K562 (cell line): ENCODE data around the gene SUSD3. TPM values are rescaled to one million over a fixed set of nuclear protein-coding genes. Genes with fewer than 3 reads are reported as not detected.

ENCODE experiments used
- ATAC-seq: fragments of 200-7000 bp; cut with Tn5 transposase; 3 replicates; pipeline ENCODE4 v1.9.1; 2020; ENCODE audit warnings: moderate library complexity
- Bru-seq: library from RNA; stranded (reverse); fragments of 400-500 nt; gene quantifications from one replicate; lab custom pipeline; 2021; lab: Mats Ljungman, UMichigan
- BruChase-seq, 2 experiments: library from RNA; stranded (reverse); fragments of 400-500 nt; gene quantifications; one replicate each; lab custom pipeline; 2021; lab: Mats Ljungman, UMichigan
- BruUV-seq: library from RNA; stranded (reverse); fragments of 400-500 nt; replicated peaks from 2 replicates; lab custom pipeline; 2021; lab: Mats Ljungman, UMichigan
- CTCF ChIA-PET: fragments of 300-600 bp; formaldehyde crosslinking; extraction: SDS; loops from one replicate; lab custom pipeline; 2021; ENCODE audit warnings: low intra/inter-chr PET ratio; lab: Yijun Ruan, JAX
- POLR2A ChIA-PET: fragments of 300-600, 350-650 bp; sonication (Branson Sonifier 250); formaldehyde crosslinking; extraction: SDS; loops from one replicate; lab custom pipeline; 2021; ENCODE audit warnings: antibody characterized with exemption, inconsistent platforms; lab: Yijun Ruan, JAX
- DNase-seq, 4 experiments: peaks; one replicate each; pipeline versions ENCODE4 v3.0.0 to v3.0.0-alpha.2; 2011 to 2018; ENCODE audit warnings: low spot score in 3 of 4, mixed read lengths in 3 of 4; ENCODE audit errors: extremely low read depth in 1 of 4
- FAIRE-seq: peaks from 2 replicates; lab custom pipeline; 2011; peaks lifted over from hg19 to GRCh38; lab: Jason Lieb, UNC
- H2AFZ ChIP-seq: 2 replicates; pipeline ENCODE4 v1.6.0; 2011; ENCODE audit warnings: low read depth, low read length, control low read depth, inconsistent platforms
- H3K27ac ChIP-seq: fragments of 200-600 bp; 3 replicates; pipeline ENCODE4 v1.8.0; 2011; ENCODE audit warnings: low read depth, mild to moderate bottlenecking, control low read depth, inconsistent platforms, low read length, moderate library complexity, mixed read lengths; ENCODE audit errors: extremely low read depth
- H3K27me3 ChIP-seq, 2 experiments: fragments of 300-600 bp in 1 of 2; 2 replicates in 1 of 2; 3 replicates in 1 of 2; pipeline versions ENCODE4 v1.6.0 to v1.8.0; 2011; ENCODE audit warnings: inconsistent platforms in 2 of 2, low read length in 2 of 2, mild to moderate bottlenecking in 1 of 2, mixed read lengths in 1 of 2, moderate library complexity in 1 of 2; ENCODE audit not compliant: control insufficient read depth in 2 of 2, insufficient read depth in 2 of 2
- H3K36me3 ChIP-seq: fragments of 300-600 bp; 3 replicates; pipeline ENCODE4 v1.8.0; 2011; ENCODE audit warnings: mild to moderate bottlenecking, low read length, inconsistent platforms; ENCODE audit not compliant: control insufficient read depth, insufficient read depth
- H3K4me1 ChIP-seq, 2 experiments: fragments of 200-600 bp in 1 of 2; replicated peaks in 1 of 2; 2 replicates in 1 of 2; 3 replicates in 1 of 2; pipeline versions ENCODE4 v1.5.1 to v1.8.0; 2011; ENCODE audit warnings: inconsistent platforms in 2 of 2, low read length in 2 of 2, mild to moderate bottlenecking in 1 of 2, mixed read lengths in 1 of 2, moderate library complexity in 1 of 2; ENCODE audit not compliant: control insufficient read depth in 2 of 2, insufficient read depth in 2 of 2
- H3K4me2 ChIP-seq: 2 replicates; pipeline ENCODE4 v1.6.1; 2011; ENCODE audit warnings: low read length, control low read depth, inconsistent platforms, mixed read lengths; ENCODE audit not compliant: insufficient read depth
- H3K4me3 ChIP-seq: fragments of 200-600 bp; sonication (generic), shearing (Covaris generic); 2 replicates; pipeline ENCODE4 v1.5.1; 2016; ENCODE audit warnings: control low read depth, inconsistent platforms
- H3K79me2 ChIP-seq: fragments of 200-600 bp; 3 replicates; pipeline ENCODE4 v1.8.0; 2011; ENCODE audit warnings: low read length, inconsistent platforms; ENCODE audit not compliant: control insufficient read depth, insufficient read depth
- H3K9ac ChIP-seq, 2 experiments: 2 replicates each; pipeline versions ENCODE4 v1.6.0 to v1.6.1; 2011; ENCODE audit warnings: low read depth in 2 of 2, low read length in 2 of 2, control low read depth in 1 of 2, inconsistent platforms in 1 of 2, mild to moderate bottlenecking in 1 of 2, mixed read lengths in 1 of 2; ENCODE audit not compliant: insufficient read depth in 1 of 2
- H3K9me1 ChIP-seq: one replicate; pipeline ENCODE4 v1.6.0; 2011; ENCODE audit warnings: inconsistent platforms, mild to moderate bottlenecking, low read length, moderate library complexity; ENCODE audit not compliant: control insufficient read depth, insufficient read depth
- H3K9me3 ChIP-seq: replicated peaks from 2 replicates; pipeline ENCODE4 v1.5.1; 2011; ENCODE audit warnings: low read depth, low read length, inconsistent platforms; ENCODE audit not compliant: control insufficient read depth, insufficient read depth
- H4K20me1 ChIP-seq: replicated peaks from 2 replicates; pipeline ENCODE4 v1.6.1; 2011; ENCODE audit warnings: low read length, inconsistent platforms, mixed read lengths; ENCODE audit not compliant: control insufficient read depth, insufficient read depth
- NFIC ChIP-seq: fragments of 450-650 bp; IDR thresholded peaks from 2 replicates; pipeline ENCODE4 v1.6.1; 2017; ENCODE audit warnings: mild to moderate bottlenecking, inconsistent platforms
- RFX5 ChIP-seq: IDR thresholded peaks from 2 replicates; pipeline ENCODE4 v1.6.1; 2011; ENCODE audit warnings: low read depth, mild to moderate bottlenecking, improper control_type of control experiment, low read length
- ZBTB7A ChIP-seq: IDR thresholded peaks from 2 replicates; pipeline ENCODE4 v1.6.1; 2011; ENCODE audit warnings: low read depth, mild to moderate bottlenecking, low read length, moderate library complexity, borderline replicate concordance; ENCODE audit not compliant: control insufficient read depth
- ZNF589 ChIP-seq: fragments of 200-800 bp; sonication (Bioruptor generic); IDR thresholded peaks from 2 replicates; pipeline ENCODE4 v1.6.1; 2016; ENCODE audit warnings: low read depth, missing genetic modification characterization, missing compliant biosample characterization
- WGBS: fragments of 100-300 bp; shearing (Covaris generic); methylation state at CpG from one replicate; pipeline ENCODE4 v1.1.6; 2016; ENCODE audit warnings: low coverage, mixed read lengths; ENCODE audit not compliant: insufficient coverage; ENCODE audit errors: missing lambda C conversion rate; 5-methylcytosine and 5-hydroxymethylcytosine counted together
- in situ Hi-C: fragments of 300-500 bp; cut with MboI; formaldehyde crosslinking; loops from 4 replicates; pipeline ENCODE4 v1.15.0; 2018; ENCODE audit warnings: inconsistent platforms, mixed read lengths
- intact Hi-C: fragments of 100-400 bp; cut with micrococcal nuclease; formaldehyde crosslinking; loops from 2 replicates; pipeline ENCODE4 v1.14.2; 2022
- long read RNA-seq, 3 experiments: library from polyadenylated mRNA in 2 of 3; library from RNA in 1 of 3; unstranded in 2 of 3; stranded (forward) in 1 of 3; transcript quantifications; one replicate each; pipeline ENCODE4 v2.0.0, GENCODE V29; 2019 to 2022
- polyA minus RNA-seq, 3 experiments: library from RNA; depleted of rRNA, polyadenylated mRNA; stranded (reverse); fragments of >200 nt; gene quantifications; 2 replicates each; pipeline ENCODE4 v1.2.3, GENCODE V29; 2011
- polyA plus RNA-seq, 8 experiments: library from polyadenylated mRNA; depleted of rRNA in 4 of 8; stranded (reverse) in 5 of 8; unstranded in 3 of 8; fragments of >200 nt; fragmentation: Nextera tagmentation in 2 of 8; fragmentation: Illumina TruSeq in 1 of 8; extraction: Ambion mirVana in 2 of 8; extraction: Trizol in 1 of 8; gene quantifications; 2 replicates each; pipeline versions ENCODE4 v1.2.1 to v1.2.3, GENCODE V29; 2011 to 2014; ENCODE audit warnings: inconsistent platforms in 1 of 8, missing spikeins in 1 of 8
- total RNA-seq, 7 experiments: library from RNA; depleted of rRNA in 6 of 7; stranded (reverse); fragments of >200 nt in 6 of 7; fragmentation: Illumina TruSeq in 2 of 7; extraction: Trizol in 2 of 7; gene quantifications; 2 replicates each; pipeline versions ENCODE4 v1.2.1 to v1.2.3, GENCODE V29; 2011 to 2021; ENCODE audit warnings: low replicate concordance in 1 of 7
- TF ChIP-seq, protein P1 (sequence below): sonication (generic); IDR thresholded peaks from 2 replicates; pipeline ENCODE4 v1.6.1; 2016
- TF ChIP-seq, protein P2 (sequence below), 2 experiments: IDR thresholded peaks; 2 replicates each; pipeline ENCODE4 v1.6.1; 2011; ENCODE audit warnings: borderline replicate concordance in 1 of 2, control low read depth in 1 of 2, low read depth in 1 of 2, low read length in 1 of 2, mild to moderate bottlenecking in 1 of 2, mixed read lengths in 1 of 2, moderate library complexity in 1 of 2; ENCODE audit not compliant: insufficient read depth in 1 of 2, insufficient read length in 1 of 2, poor library complexity in 1 of 2, severe bottlenecking in 1 of 2; ENCODE audit errors: extremely low read depth in 1 of 2
- TF ChIP-seq, protein P3 (sequence below), 2 experiments: fragments of 450-650 bp; conservative IDR thresholded peaks; 2 replicates each; pipeline ENCODE4 v1.6.1; 2017; ENCODE audit warnings: mild to moderate bottlenecking in 2 of 2, moderate library complexity in 2 of 2
- TF ChIP-seq, protein P4 (sequence below): fragments of 200-800 bp; sonication (Bioruptor generic); IDR thresholded peaks from 2 replicates; pipeline ENCODE4 v1.6.1; 2017; ENCODE audit warnings: missing genetic modification characterization, missing compliant biosample characterization

The SUSD3 gene
- 2.7 and 10.6 TPM in 2 replicates for total RNA-seq (2011; cell fraction: chromatin; rRNA removed; ENCODE audit: low replicate concordance)
- total RNA-seq (2011; cell fraction: nucleolus; rRNA removed) = 16.3 and 18.3 TPM in 2 replicates
- 14.3 and 16.0 TPM in 2 replicates for total RNA-seq (2011; cell fraction: nucleoplasm; rRNA removed)
- 21.7 and 30.1 TPM in 2 replicates for total RNA-seq (2014; rRNA removed)
- 4.1 and 8.0 TPM in 2 replicates for total RNA-seq (2014; rRNA removed; fragmentation: Illumina TruSeq; extraction: Trizol)
- 10.0 and 11.4 TPM in 2 replicates for total RNA-seq (2015; rRNA removed; fragmentation: Illumina TruSeq; extraction: Trizol)
- 16.9 and 18.7 TPM in 2 replicates for total RNA-seq (2021)
- 17.6 and 40.7 TPM in 2 replicates for polyA plus RNA-seq (2011; rRNA removed)
- 53.0 and 63.3 TPM in 2 replicates for polyA plus RNA-seq (2011; cell fraction: cytosol; rRNA removed)
- polyA plus RNA-seq (2011; cell fraction: nucleus; rRNA removed) = 20.3 and 22.3 TPM in 2 replicates
- polyA plus RNA-seq (2012) = 18.1 and 49.1 TPM in 2 replicates
- 9.0 and 19.4 TPM in 2 replicates for polyA plus RNA-seq (2014; fragmentation: Illumina TruSeq; extraction: Trizol)
- 1 to 10 TPM; 1.3 to 2.2 TPM for polyA plus RNA-seq (2014; fragmentation: Nextera tagmentation; extraction: Ambion mirVana)
- 18.7 and 28.1 TPM in 2 replicates for polyA plus RNA-seq (2014; rRNA removed)
- 5.2 and 5.3 TPM in 2 replicates for polyA minus RNA-seq (2011; rRNA and poly(A)+ RNA removed)
- polyA minus RNA-seq (2011; cell fraction: cytosol; rRNA and poly(A)+ RNA removed) = 11.0 and 25.0 TPM in 2 replicates
- 2.0 and 4.7 TPM in 2 replicates for polyA minus RNA-seq (2011; cell fraction: nucleus; rRNA and poly(A)+ RNA removed)
- percentile 64 among the genes with signal in this experiment for Bru-seq, nascent RNA
- BruChase-seq, experiment 1, labeled RNA remaining after a 2-hour chase = percentile 55 among the genes with signal in this experiment
- percentile 48 among the genes with signal in this experiment for BruChase-seq, experiment 2, labeled RNA remaining after a 6-hour chase
- long read RNA-seq, experiment 1, transcript SUSD3-202 (5 exons, 1,195 nt) = major isoform, 6 of 7 reads
- long read RNA-seq, experiment 1, partial matches to known transcripts = 0 of 7 reads
- long read RNA-seq, experiment 1, other reads (novel, unspliced or antisense) = 0 of 7 reads
- long read RNA-seq, experiment 2, transcript SUSD3-202 (5 exons, 1,195 nt) = major isoform, 7 of 18 reads
- long read RNA-seq, experiment 2, partial matches to known transcripts = 0 of 18 reads
- long read RNA-seq, experiment 2, other reads (novel, unspliced or antisense) = 7 of 18 reads
- long read RNA-seq, experiment 3, transcript SUSD3-202 (5 exons, 1,195 nt) = major isoform, 8 of 12 reads
- long read RNA-seq, experiment 3, partial matches to known transcripts = 0 of 12 reads
- long read RNA-seq, experiment 3, other reads (novel, unspliced or antisense) = 1 of 12 reads

DNA sequence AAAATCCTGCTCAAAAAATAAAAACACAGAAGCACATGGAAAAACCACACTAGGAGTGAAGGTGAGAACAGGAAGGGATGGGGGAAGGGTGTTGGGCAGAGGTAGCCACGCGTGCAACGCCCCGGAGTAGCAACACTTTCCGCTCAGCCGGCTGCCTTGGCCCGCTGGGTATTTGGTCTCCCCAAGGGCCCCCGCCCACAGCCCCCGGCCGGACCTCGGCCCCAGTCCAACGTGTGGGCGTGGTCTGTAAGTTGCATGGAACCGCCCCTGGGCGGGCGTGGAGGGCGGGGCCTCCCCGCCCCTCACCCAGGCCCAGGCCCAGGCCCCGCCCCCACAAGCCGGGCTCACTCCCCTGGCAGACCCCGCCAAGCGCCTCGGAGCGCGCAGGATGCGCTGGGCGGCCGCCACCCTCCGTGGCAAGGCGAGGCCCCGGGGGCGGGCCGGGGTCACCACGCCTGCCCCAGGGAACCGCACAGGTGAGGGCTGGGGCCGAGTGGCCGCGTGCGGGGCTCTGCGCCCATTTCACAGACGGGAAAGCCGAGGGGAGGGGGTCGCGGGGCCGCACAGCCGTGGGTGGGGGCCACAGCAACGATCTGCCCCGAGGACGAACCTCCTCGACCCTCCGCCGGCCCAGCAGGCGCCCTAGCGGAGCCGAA, at the start of gene SUSD3:
Gene SUSD3 (plus strand): TSS at position 347 of the 656 bp plus-strand sequence. CDS start 42 bp downstream, at position 389.
- H3K9me3 ChIP-seq = no peaks in the 10 kb centered on the region
- no peak for FAIRE-seq
- peak within 1 kb of the TSS; percentile 64 to 94 for H3K9ac ChIP-seq
- TF ChIP-seq, protein P1, sequence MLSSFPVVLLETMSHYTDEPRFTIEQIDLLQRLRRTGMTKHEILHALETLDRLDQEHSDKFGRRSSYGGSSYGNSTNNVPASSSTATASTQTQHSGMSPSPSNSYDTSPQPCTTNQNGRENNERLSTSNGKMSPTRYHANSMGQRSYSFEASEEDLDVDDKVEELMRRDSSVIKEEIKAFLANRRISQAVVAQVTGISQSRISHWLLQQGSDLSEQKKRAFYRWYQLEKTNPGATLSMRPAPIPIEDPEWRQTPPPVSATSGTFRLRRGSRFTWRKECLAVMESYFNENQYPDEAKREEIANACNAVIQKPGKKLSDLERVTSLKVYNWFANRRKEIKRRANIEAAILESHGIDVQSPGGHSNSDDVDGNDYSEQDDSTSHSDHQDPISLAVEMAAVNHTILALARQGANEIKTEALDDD = no peak
- TF ChIP-seq ZBTB7A = peak; percentile 88
- TF ChIP-seq, protein P2, sequence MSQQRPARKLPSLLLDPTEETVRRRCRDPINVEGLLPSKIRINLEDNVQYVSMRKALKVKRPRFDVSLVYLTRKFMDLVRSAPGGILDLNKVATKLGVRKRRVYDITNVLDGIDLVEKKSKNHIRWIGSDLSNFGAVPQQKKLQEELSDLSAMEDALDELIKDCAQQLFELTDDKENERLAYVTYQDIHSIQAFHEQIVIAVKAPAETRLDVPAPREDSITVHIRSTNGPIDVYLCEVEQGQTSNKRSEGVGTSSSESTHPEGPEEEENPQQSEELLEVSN (IDR thresholded peaks at IDR 0.05; ENCODE audit: borderline replicate concordance in 1 of 2, extremely low read depth in 1 of 2, insufficient read depth in 1 of 2, insufficient read length in 1 of 2, low read depth in 1 of 2, low read length in 1 of 2, poor library complexity in 1 of 2, severe bottlenecking in 1 of 2) = peak in 1 of 2 experiments; percentile 30
- TF ChIP-seq ZNF589 (CRISPR knock-in tag) = 0 out of 2 replicates have a peak, but pooled peaks have one; percentile 54
- TF ChIP-seq RFX5 = no peak
- TF ChIP-seq NFIC = peak; percentile 35; the same call in 1 of the 2 replicates
- TF ChIP-seq, protein P3, sequence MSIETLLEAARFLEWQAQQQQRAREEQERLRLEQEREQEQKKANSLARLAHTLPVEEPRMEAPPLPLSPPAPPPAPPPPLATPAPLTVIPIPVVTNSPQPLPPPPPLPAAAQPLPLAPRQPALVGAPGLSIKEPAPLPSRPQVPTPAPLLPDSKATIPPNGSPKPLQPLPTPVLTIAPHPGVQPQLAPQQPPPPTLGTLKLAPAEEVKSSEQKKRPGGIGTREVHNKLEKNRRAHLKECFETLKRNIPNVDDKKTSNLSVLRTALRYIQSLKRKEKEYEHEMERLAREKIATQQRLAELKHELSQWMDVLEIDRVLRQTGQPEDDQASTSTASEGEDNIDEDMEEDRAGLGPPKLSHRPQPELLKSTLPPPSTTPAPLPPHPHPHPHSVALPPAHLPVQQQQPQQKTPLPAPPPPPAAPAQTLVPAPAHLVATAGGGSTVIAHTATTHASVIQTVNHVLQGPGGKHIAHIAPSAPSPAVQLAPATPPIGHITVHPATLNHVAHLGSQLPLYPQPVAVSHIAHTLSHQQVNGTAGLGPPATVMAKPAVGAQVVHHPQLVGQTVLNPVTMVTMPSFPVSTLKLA (conservative IDR thresholded peaks at IDR 0.05) = peak; percentile 62 to 76; a peak in 3 of 4 replicates
- TF ChIP-seq, protein P4, sequence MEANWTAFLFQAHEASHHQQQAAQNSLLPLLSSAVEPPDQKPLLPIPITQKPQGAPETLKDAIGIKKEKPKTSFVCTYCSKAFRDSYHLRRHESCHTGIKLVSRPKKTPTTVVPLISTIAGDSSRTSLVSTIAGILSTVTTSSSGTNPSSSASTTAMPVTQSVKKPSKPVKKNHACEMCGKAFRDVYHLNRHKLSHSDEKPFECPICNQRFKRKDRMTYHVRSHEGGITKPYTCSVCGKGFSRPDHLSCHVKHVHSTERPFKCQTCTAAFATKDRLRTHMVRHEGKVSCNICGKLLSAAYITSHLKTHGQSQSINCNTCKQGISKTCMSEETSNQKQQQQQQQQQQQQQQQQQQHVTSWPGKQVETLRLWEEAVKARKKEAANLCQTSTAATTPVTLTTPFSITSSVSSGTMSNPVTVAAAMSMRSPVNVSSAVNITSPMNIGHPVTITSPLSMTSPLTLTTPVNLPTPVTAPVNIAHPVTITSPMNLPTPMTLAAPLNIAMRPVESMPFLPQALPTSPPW (CRISPR knock-in tag) = peak; percentile 76; the same call in 1 of the 2 replicates

More for the DNA sequence above, at the start of gene SUSD3:
- intact Hi-C loops = no loop called here
- Histone ChIP-seq H3K4me3 (peak within 1 kb of the TSS; percentile 56), H3K27ac (peak within 1 kb of the TSS; percentile 73), H3K27me3 (peaks cover 0 to 5% of the 10 kb centered on the region in 2 experiments; a peak in 2 of 5 replicates), H3K4me2 (peak within 1 kb of the TSS; percentile 76), H3K4me1 (peaks cover 35 to 56% of the 10 kb centered on the region in 2 experiments), H3K9me1 (no peaks in the 10 kb centered on the region), H3K79me2 (peaks cover 28% of the 10 kb centered on the region), H4K20me1 (no peaks in the 10 kb centered on the region), H2AFZ (peak within 1 kb of the TSS; percentile 80), H3K36me3 (no peaks in the 10 kb centered on the region; the same call in 2 of the 3 replicates)
- peak; percentile 86 to 98 (median 96) for DNase-seq
- in situ Hi-C loops = no loop called here
- ChIA-PET CTCF (no interaction called here), POLR2A (interaction anchor here (1.0 to 1.2 kb wide), 2 partner anchors 13 to 30 kb away, joined by 3 read pairs; no protein-coding TSS in a partner anchor)
- BruUV-seq = no TSS peak
- peak; percentile 90 for ATAC-seq
- 2% methylated on average over 17 of the region's 55 CpGs for WGBS
